ENCODE results near the gene TMEM126A. TPM values are rescaled to one million over a fixed set of nuclear protein-coding genes. Genes with fewer than 3 reads are reported as not detected.

The TMEM126A gene
- total RNA-seq, 6 experiments from 2014 or later: 13.4 to 22.9 (median 17.7) TPM

DNA sequence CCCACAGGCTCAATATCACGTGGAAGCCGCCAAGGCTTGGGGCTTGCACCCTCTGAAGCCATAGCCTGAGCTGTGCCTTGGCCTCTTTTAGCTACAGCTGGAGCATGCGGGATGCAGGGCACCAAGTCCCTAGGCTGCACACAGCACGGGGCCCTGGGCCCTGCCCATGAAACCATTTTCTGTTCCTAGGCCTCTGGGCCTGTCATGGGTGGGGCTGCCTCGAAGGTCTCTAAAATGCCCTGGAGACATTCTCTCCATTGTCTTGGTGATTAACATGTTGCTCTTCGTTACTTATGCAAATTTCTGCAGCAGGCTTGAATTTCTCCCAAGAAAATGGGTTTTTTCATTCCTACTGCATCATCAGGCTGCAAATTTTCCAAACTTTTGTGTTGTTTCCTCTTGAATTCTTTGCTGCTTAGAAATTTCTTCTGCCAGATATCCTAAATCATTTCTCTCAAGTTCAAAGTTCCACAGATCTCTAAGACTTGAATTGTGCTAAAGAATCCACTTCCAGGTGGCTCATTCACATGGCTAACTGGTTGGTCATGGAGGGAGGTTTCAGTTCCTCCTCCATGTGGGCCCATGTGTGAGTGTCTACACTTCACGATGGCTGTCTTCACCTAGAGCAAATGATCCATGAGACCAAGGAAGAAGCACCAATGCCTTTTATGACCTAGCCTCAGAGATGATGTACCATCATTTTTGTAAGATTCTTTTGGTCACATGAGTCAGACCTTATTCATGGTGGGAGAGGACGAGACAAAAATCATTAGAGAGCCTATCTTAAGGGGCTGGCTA, 24.5 kb downstream of the TMEM126A start:
- Histone ChIP-seq H3K27ac (no peak overlapping the region), H3K4me1 (peaks cover 0 to 9% (median 0%) of the 10 kb centered on the region in 4 donors), H3K9me3 (no peaks in the 10 kb centered on the region), H3K4me3 (no peak overlapping the region), H3K27me3 (no peaks in the 10 kb centered on the region), H3K36me3 (no peaks in the 10 kb centered on the region)
- DNase-seq (no peak), ATAC-seq (no peak)
- no peak for TF ChIP-seq POLR2A (IDR thresholded peaks at IDR 0.05)
- TF ChIP-seq, protein P1, sequence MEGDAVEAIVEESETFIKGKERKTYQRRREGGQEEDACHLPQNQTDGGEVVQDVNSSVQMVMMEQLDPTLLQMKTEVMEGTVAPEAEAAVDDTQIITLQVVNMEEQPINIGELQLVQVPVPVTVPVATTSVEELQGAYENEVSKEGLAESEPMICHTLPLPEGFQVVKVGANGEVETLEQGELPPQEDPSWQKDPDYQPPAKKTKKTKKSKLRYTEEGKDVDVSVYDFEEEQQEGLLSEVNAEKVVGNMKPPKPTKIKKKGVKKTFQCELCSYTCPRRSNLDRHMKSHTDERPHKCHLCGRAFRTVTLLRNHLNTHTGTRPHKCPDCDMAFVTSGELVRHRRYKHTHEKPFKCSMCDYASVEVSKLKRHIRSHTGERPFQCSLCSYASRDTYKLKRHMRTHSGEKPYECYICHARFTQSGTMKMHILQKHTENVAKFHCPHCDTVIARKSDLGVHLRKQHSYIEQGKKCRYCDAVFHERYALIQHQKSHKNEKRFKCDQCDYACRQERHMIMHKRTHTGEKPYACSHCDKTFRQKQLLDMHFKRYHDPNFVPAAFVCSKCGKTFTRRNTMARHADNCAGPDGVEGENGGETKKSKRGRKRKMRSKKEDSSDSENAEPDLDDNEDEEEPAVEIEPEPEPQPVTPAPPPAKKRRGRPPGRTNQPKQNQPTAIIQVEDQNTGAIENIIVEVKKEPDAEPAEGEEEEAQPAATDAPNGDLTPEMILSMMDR (IDR thresholded peaks at IDR 0.05): no peak
- intact Hi-C loops (cut with DNase I): no loop called here
- 66% methylated on average over 4 of the region's 8 CpGs for WGBS (ENCODE audit: insufficient coverage, low coverage, low lambda C conversion rate, missing lambda C conversion rate)

DNA sequence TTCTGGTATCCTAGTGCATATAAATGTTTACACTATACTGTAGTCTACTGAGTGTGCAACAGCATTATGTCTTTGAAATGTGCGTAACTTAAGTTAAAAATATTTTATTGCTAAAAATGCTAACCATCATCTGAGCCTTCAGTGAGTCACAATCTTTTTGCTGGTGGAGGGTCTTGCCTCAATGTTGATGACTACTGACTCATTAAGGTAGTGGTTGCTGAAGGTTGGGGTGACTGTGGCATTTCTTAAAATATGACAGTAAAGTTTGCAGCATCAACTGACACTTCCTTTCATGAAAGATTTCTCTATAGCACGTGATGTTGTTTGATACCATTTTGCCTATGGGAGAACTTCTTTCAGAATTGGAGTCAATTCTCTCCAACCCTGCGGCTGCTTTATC, 25.6 kb downstream of the TMEM126A start:
- no peak for ATAC-seq
- DNase-seq: no peak
- intact Hi-C loops (cut with DNase I): no loop called here
- Histone ChIP-seq H3K27me3 (no peaks in the 10 kb centered on the region), H3K36me3 (no peaks in the 10 kb centered on the region), H3K4me3 (no peak overlapping the region), H3K4me1 (peaks cover 0 to 9% (median 0%) of the 10 kb centered on the region in 4 donors), H3K27ac (no peak overlapping the region), H3K9me3 (no peaks in the 10 kb centered on the region)
- TF ChIP-seq POLR2A (IDR thresholded peaks at IDR 0.05): no peak
- TF ChIP-seq, protein P1 (IDR thresholded peaks at IDR 0.05): no peak
- 86% methylated on average over 3 of the region's 3 CpGs for WGBS (ENCODE audit: insufficient coverage, low coverage, low lambda C conversion rate, missing lambda C conversion rate)

DNA sequence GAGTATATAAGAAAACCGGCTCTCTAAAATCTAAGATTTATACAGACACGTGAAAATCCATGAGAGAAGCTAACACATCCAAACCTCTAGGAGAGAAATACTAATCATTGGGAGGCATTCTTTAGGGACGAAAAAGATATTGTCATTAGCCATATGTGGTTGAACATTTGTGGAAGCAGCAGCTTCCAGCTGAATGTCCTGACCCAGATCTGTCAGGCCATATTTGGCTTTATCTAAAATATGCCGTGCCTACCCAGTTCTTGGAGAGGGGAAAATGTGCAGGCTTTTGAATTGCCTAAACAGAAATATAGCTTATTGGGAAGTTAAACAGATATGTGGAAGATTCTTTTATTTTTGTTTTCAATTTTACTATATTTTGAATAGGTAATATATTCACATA, 31.8 kb downstream of the TMEM126A start:
- no peak overlapping the region for H3K27ac ChIP-seq
- H3K4me3 ChIP-seq: no peak overlapping the region
- H3K4me1 ChIP-seq: no peaks in the 10 kb centered on the region
- ATAC-seq (no peak), DNase-seq (no peak)
- intact Hi-C loops (cut with DNase I): no loop called here
- H3K27me3 ChIP-seq: no peaks in the 10 kb centered on the region
- H3K36me3 ChIP-seq: no peaks in the 10 kb centered on the region
- no peak for TF ChIP-seq POLR2A (IDR thresholded peaks at IDR 0.05)
- TF ChIP-seq, protein P1 (IDR thresholded peaks at IDR 0.05): no peak
- 58% methylated on average over 4 of the region's 4 CpGs for WGBS (ENCODE audit: insufficient coverage, low coverage, low lambda C conversion rate, missing lambda C conversion rate)
- no peaks in the 10 kb centered on the region for H3K9me3 ChIP-seq

DNA sequence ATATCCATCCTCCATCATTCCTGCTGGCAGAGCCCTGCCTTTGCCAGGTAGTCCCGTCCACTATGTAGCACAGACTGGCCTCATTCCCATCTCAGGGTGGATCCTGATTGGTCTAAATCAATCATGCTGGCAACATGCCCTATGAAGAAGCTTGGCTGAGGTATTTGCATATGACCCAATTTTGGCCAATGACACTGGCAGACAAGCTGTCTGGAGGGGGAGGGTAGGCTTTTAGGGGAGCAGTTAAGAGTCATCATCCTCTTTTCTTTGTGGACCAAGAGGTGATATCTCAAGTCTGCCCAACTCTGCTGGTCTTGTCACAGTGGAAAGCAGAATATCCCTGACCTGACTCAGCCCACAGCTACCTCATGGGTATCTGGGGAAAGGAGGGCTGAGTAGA, 33.1 kb downstream of the TMEM126A start:
- no peaks in the 10 kb centered on the region for H3K9me3 ChIP-seq
- DNase-seq (peak in 1 of 3 donors; percentile 46), ATAC-seq (peak in 1 of 4 donors; percentile 30)
- no peak overlapping the region for H3K27ac ChIP-seq
- WGBS (ENCODE audit: insufficient coverage, low coverage, low lambda C conversion rate, missing lambda C conversion rate): 14% methylated on average over 1 of the region's 1 CpG
- H3K27me3 ChIP-seq: no peaks in the 10 kb centered on the region
- TF ChIP-seq, protein P1 (IDR thresholded peaks at IDR 0.05): no peak
- TF ChIP-seq POLR2A (IDR thresholded peaks at IDR 0.05): no peak
- intact Hi-C loops (cut with DNase I): no loop called here
- H3K4me3 ChIP-seq: no peak overlapping the region
- H3K36me3 ChIP-seq: no peaks in the 10 kb centered on the region
- H3K4me1 ChIP-seq: no peaks in the 10 kb centered on the region
